ENCODE data around the gene TPRG1L. TPM values are rescaled to one million over a fixed set of nuclear protein-coding genes. Genes with fewer than 3 reads are reported as not detected.

TPRG1L gene
- total RNA-seq, 1 donor from 2014 or later = 26.6 TPM

DNA sequence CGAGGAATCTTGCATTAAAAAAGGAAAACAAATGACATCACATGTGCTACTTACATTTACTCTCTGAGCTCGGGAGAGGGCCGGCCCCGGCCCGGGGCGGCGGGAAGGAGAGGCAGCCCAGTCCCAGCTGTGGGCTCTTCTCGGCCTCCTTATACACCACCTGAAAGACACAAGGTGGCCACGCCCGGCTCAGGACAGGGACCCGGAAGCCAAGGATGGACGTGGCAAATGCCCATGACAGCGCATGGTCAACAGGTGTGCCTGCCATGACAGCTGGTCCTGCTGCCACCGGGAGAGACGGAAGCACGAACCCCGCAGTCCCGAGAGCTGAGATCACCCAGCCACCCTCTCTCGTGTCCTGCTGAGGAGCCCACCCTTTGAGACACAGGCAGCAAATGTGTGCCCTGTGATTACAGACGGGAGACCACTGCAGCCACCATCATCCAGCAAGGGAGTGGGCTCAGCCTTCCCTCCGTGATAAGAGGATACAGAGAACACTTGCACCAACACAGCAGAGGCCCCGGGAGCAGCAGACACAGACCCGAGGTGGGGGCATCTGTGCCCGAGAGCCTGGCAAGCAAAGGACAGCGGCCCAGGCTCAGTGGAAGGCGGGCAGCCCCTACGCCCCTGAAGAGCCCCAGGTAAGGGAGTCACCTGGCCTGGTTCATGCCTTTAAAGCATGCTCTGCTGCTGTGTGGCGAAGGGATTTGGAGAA is 8.7 kb downstream of the TPRG1L start:
- no peaks in the 10 kb centered on the region for H3K27me3 Mint-ChIP-seq
- no peak overlapping the region for H3K27ac Mint-ChIP-seq
- no peaks in the 10 kb centered on the region for H3K9me3 Mint-ChIP-seq
- no peak overlapping the region for H3K4me3 Mint-ChIP-seq
- no peaks in the 10 kb centered on the region for H3K4me1 Mint-ChIP-seq (ENCODE audit: unreplicated experiment)
- DNase-seq (ENCODE audit: extremely low spot score, unreplicated experiment) = no peak
- no peaks in the 10 kb centered on the region for H3K36me3 Mint-ChIP-seq
- no peak for TF ChIP-seq CTCF (conservative IDR thresholded peaks at IDR 0.05)

GRCh38 chr1:3634059-3634800 is 9.4 kb downstream of the TPRG1L start:
- no peak for TF ChIP-seq CTCF (conservative IDR thresholded peaks at IDR 0.05)
- Mint-ChIP-seq H3K9me3 (no peaks in the 10 kb centered on the region), H3K36me3 (no peaks in the 10 kb centered on the region), H3K4me3 (no peak overlapping the region), H3K27ac (no peak overlapping the region), H3K27me3 (no peaks in the 10 kb centered on the region), H3K4me1 (ENCODE audit: unreplicated experiment) (no peaks in the 10 kb centered on the region)
- no peak for DNase-seq (ENCODE audit: extremely low spot score, unreplicated experiment)

DNA sequence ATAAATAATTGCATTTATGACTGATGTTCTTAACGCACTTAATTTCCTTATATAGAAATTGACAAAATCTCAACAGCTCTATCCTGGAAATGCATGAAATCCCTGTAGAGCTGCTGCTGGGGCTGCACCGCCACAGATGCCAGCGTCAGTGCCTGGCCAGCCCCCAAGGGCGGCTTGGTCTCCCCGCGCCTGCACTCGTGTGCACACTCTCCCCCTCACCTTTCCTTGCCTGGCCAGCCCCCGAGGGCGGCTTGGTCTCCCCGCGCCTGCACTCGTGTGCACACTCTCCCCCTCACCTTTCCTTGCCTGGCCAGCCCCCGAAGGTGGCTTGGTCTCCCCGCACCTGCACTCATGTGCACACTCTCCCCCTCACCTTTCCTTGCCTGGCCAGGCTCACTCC is 11.3 kb downstream of the TPRG1L start:
- no peaks in the 10 kb centered on the region for H3K27me3 Mint-ChIP-seq
- H3K4me3 Mint-ChIP-seq = no peak overlapping the region
- no peaks in the 10 kb centered on the region for H3K36me3 Mint-ChIP-seq
- no peak overlapping the region for H3K27ac Mint-ChIP-seq
- no peaks in the 10 kb centered on the region for H3K4me1 Mint-ChIP-seq (ENCODE audit: unreplicated experiment)
- DNase-seq (ENCODE audit: extremely low spot score, unreplicated experiment) = no peak
- H3K9me3 Mint-ChIP-seq = no peaks in the 10 kb centered on the region
- TF ChIP-seq CTCF (conservative IDR thresholded peaks at IDR 0.05) = no peak

GRCh38 chr1:3636531-3636930 is 11.7 kb downstream of the TPRG1L start:
- no peak overlapping the region for H3K27ac Mint-ChIP-seq
- no peaks in the 10 kb centered on the region for H3K36me3 Mint-ChIP-seq
- no peaks in the 10 kb centered on the region for H3K9me3 Mint-ChIP-seq
- DNase-seq (ENCODE audit: extremely low spot score, unreplicated experiment) = no peak
- no peak for TF ChIP-seq CTCF (conservative IDR thresholded peaks at IDR 0.05)
- H3K27me3 Mint-ChIP-seq = no peaks in the 10 kb centered on the region
- no peak overlapping the region for H3K4me3 Mint-ChIP-seq
- no peaks in the 10 kb centered on the region for H3K4me1 Mint-ChIP-seq (ENCODE audit: unreplicated experiment)

- no peak for DNase-seq (ENCODE audit: extremely low spot score, unreplicated experiment)
- TF ChIP-seq CTCF (conservative IDR thresholded peaks at IDR 0.05) = no peak
- no peaks in the 10 kb centered on the region for H3K36me3 Mint-ChIP-seq
- no peaks in the 10 kb centered on the region for H3K9me3 Mint-ChIP-seq
- no peak overlapping the region for H3K4me3 Mint-ChIP-seq
- H3K27me3 Mint-ChIP-seq = no peaks in the 10 kb centered on the region
- no peak overlapping the region for H3K27ac Mint-ChIP-seq
- no peaks in the 10 kb centered on the region for H3K4me1 Mint-ChIP-seq (ENCODE audit: unreplicated experiment)
Measured at GRCh38 chr1:3638027-3638426, 13.2 kb downstream of the TPRG1L start.

Measured in type B pancreatic cell (in vitro differentiated cells).